Pulmonary artery endothelial cell (primary cell): Measurements from ENCODE around the gene SIAH1. TPM values are rescaled to one million over a fixed set of nuclear protein-coding genes. Genes with fewer than 3 reads are reported as not detected.
"Not testable (repeated sequence)": the region's sequence is repeated elsewhere in the genome, so short reads cannot be mapped to it uniquely, and the experiment has no call there.

Source experiments
- DNase-seq: peaks from one replicate; pipeline ENCODE4 v3.0.0-alpha.2; 2011; ENCODE audit warnings: low read depth, low spot score
- total RNA-seq: library from RNA; depleted of rRNA; stranded (reverse); fragments of >200 nt; gene quantifications from 2 replicates; pipeline ENCODE4 v1.2.3, GENCODE V29; 2014

The SIAH1 gene, protein sequence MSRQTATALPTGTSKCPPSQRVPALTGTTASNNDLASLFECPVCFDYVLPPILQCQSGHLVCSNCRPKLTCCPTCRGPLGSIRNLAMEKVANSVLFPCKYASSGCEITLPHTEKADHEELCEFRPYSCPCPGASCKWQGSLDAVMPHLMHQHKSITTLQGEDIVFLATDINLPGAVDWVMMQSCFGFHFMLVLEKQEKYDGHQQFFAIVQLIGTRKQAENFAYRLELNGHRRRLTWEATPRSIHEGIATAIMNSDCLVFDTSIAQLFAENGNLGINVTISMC
- 22.0 and 28.4 TPM in 2 replicates for total RNA-seq

DNA sequence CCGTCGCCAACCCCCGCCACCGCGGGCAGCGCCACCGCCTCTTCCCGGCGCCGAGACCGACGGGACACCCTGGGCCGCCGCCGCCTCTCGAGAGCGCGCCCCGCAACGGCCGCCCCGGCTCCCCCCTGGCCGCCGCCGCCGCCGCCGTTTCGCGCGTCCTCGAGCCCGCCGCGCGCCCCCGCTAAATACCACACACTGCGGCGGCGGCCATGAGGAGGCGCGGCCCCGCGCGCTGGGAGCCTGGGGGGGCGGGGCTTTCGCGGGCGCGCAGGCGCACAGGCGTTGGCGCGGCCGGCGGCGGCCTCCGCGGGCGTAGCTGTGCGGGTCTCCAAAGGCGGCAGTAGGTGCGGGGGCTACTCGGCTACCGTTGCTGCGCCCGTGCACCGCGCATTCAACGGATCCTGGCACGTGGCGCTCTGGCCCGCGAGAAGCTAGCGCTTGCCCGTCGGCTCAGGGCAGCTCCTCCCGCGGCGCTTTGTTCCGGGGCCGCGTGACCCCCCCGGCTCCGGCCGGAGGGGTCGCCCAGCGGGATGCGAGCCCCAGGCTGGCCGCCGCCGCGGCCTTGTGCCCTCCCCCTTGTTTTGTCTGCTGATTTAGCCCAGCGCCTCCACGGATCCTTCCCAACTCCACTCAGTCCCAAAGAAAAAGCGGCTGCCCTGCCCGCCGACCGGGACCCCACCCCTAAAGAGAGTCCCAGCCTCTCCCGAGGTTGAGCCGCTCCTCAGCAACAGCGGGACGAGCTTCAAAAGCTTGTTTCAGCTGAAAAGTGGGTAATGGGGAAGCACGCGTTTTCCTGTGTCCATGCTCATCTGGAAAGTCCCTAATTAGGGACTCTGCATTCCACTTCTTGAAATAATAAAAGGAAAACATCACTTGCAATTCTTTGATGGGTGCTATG lies at the start of gene SIAH1:
TSS of gene SIAH1 (minus strand) at position 161 of the 898 bp plus-strand sequence. CDS start 22,985 bp downstream, outside the sequence.
- DNase-seq, result no peak

DNA sequence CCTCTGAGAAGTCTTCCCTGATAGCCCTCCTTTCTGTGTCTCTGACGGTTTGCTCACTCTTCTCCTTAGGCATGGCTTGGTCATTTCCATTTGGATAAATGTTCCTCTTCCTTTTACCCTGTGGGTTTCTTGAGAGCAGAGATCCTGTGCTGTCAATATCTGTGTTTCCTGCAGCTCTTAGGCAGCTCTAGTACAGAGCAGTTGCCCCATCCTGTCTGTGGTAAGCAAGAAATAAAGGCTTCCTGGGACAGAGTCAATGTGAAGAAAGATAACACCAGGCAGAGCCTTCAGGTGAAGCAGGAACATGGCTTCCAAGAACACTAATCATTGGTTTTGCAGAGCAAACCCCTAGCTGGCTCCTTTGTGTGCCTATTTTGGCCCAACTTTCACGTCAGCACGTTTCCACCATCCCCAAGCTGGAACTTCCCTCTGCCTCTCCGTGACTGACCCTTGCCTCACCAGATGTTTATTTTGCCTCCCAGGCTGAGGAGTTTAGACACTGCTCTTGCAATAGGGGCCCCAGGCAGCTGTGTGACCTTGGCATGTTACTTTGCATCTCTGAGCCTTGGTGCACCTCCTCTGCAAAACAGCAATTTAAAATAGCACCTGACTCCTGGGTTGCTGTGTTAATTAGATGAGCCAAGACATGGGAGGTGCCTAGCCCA lies 49.6 kb upstream of the SIAH1 start:
- no peak for DNase-seq

DNA sequence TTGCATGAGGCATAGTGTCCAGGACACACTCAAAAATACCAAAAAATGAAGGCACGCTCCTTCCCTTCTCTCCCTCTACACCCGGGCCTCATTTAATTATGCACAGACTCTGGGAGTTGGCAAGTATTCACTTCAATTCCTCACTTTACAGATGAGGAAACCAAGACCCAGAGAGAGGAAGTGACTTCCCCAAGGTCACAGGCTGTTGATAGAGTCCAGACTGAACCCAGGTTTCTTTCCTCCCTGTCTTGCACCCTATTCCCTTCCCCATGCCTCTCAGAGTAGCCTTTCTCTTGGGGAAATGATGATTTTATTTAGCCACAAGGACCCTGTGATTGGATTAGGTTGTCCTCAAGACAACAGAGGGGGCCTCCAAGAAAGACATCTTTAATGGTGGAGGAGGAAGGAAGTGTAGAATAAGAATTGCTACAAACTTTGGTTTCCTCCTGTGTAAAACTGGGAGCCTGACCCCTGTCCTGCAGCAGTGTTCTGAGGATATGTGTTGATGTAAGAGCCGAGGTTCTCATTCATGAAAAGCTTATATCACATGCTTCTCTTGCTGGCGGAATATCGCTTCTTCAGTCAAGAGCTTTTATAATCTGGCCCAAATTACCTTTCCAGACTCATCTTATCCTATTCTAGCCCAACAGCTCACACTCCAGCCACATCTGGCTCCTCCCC lies 48.8 kb upstream of the SIAH1 start:
- DNase-seq, result no peak

DNA sequence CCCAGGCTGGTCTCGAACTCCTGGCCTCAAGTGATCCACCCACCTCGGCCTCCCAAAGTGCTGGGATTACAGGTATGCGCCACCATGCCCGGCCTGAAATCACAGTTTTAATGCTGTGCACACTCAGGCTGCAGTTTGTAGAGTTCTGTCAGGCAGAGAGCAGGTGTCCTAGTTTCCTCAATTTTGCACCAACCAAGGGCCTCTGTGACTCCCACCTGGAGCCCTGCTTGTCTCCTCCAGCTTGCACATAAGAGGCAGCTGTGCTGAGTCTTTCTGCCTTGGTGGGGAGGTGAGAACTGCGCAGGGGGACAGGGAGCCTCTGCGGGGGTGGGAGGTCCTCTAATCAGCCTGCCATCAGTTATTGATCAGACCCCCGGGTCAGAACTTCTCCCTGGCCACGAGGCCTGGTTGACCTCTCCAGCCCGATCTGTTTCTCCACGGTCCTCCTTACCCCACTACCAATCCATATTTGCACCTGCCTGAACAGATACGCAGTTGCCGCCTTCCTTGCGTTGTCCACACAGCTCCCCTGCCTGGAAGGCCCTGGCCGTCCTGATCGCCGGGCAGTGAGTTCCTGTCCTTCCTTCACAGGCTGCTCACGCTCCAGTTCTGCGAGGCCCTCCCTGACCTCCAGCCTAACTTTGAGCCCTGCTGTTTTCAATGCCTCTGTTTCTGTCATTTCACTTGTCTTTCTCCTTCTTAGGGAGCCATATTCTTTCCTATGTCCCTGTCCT lies 48.1 kb upstream of the SIAH1 start:
- no peak for DNase-seq

DNA sequence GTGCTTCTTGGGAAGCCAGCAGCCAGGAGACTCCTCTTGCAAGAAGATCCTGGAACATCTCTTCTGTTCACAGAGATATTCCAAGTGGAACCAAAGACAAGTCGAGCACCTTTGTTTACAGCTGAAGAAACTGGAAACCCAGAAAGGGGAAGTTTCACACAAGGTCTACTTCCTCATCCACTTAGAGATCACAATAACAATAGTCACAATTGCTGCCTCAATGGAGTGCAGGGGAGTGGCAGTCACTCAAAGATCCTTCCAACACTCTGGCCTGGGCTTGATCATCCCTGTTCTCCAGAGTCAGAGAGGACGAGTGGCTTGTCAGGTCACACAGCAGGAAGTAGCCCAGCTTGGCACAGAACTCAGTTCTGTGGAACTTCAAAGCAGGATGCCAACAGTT lies 46.9 kb upstream of the SIAH1 start:
- DNase-seq, result no peak

DNA sequence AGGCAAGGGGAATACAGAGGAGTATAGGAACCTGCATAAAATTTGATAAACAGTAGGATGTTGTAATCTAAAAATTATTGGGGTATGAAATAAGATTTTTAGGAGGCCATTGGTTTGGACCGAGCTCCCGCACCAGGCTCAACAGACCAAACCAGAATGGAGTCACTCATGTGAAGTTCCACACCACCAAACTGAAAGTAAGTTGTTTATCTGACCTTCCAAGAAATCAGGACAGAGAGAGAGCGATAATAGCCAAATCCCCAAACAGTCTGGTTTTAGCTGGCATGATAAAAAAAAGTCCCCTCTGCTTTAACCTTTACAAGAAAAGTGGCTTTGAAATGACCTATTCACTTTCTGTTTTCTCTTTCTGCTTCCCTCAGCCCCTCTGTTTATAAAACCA lies 45.7 kb upstream of the SIAH1 start:
- no peak for DNase-seq

DNA sequence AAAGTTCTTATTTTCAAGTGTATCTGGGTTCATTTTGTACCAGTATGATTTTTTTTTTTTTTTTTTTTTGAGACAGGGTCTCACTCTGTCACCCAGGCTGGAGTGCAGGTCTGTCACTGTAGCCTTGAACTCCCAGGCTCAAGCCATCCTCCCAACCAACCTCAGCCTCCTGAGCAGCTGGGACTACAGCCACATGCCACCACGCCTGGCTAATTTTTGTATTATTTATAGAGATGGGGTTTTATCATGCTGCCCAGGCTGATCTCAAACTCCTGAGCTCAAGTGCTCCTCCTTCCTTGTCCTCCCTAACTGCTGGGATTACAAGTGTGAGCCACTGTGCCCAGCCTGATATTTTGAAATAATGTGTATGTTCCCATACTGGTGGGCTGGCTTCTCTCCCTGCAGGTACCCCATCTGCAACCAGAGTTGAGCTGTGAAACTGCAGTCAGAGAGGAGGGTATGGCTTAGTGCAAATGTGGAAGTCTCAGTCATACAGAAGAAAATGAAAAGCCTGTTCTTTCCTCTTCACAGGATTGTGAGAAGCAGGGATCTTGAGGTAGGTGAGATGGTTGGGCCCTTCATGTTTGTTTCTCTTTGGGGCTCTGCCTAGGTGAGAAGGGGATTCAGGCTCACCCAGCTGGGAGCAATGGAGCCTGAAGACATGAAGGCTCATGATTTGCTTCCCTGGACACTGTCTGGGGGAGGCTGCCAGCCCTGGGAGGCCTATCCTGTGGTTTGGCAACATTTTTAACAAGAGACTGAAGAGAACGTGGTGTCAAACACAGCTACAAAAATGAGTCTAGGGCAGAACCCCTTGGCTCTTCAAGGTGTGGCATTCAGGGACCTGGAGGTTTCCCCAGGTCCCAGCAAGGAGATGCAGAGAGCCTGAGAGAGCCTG lies 41.3 kb upstream of the SIAH1 start:
- DNase-seq, result no peak

DNA sequence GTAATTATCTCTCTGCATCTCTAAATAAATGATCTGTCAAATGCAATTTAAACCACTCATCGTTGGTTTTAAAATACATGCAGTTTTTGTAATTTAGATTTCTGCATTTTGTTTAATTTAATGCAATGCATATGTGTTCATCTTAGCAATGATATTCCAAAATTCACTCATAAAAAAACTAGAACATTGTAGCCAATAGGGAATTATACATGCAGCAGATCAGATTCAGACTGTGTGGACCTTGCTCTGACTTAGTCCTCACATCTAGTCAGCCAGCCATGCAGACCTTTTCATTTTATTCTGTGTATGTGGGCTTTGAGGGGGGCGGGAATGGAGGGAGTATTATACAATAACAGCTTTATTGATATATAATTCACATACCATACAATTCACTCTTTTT lies 37.3 kb upstream of the SIAH1 start:
- no peak for DNase-seq

DNA sequence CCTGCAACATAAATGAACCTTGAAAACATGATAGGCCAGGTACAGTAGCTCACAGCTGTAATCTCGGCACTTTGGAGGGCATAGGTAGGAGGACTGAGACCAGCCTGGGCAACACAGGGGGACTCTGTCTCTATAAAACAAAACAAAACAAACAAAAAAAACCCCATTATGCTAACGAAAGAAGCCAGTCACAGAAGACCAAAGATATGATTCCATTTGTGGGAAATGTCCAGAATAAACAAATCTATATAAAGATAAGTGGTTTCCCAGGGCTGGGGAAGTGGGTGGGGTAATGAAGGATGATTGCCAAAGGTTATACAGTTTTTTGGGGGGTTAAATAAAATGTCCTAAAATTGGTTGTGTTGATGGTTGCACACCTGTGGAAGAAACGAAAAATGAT lies 36.5 kb upstream of the SIAH1 start:
- no peak for DNase-seq

DNA sequence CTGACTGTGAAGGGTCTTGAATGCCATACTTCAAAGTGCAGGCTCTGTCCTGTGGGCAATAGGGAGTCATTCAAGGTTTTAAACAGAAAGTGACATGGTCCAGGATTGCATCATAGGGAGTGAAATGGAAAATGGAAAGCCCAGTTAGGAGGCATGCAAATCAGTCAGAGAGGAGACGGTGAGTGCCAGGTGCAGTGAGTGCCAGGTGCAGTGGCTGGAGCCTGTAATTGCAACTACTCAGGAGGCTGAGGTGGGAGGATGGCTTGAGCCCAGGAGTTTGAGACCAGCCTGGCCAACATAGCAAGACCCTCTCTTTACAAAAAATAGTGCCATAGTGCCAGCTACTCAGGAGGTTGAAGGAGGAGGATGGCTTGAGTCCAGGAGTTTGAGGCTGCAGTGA lies 35.2 kb upstream of the SIAH1 start:
- DNase-seq, result no peak

DNA sequence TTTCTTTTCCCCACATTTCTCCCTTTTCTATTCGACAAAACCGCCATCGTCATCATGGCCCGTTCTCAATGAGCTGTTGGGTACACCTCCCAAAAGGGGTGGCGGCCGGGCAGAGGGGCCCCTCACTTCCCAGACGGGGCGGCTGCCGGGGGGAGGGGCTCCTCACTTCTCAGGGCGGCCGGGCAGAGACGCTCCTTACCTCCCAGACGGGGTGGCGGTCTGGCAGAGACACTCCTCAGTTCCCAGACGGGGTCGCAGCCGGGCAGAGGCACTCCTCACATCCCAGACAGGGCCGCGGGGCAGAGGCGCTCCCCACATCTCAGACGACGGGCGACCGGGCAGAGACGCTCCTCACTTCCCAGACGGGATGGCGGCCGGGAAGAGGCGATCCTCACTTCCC lies 31.4 kb upstream of the SIAH1 start:
- DNase-seq, result not testable (repeated sequence)

DNA sequence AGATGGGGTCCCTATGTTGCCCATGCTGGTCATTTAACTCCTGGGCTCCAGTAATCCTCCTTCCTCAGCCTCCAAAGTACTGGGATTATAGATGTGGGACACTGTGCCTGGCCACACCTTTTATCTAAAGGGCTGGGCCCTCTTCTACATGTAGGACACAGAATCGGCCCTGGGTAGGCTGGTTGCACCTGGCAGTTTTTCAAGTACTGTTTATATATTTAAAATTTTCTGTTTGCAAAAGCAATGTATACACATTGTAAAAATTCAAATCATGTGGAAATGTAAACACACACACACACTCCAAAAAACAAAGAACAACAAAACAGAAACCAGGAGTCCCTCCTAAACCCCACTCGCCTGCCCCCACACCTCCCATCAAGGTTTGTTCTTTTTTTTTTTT lies 28.1 kb upstream of the SIAH1 start:
- no peak for DNase-seq

DNA sequence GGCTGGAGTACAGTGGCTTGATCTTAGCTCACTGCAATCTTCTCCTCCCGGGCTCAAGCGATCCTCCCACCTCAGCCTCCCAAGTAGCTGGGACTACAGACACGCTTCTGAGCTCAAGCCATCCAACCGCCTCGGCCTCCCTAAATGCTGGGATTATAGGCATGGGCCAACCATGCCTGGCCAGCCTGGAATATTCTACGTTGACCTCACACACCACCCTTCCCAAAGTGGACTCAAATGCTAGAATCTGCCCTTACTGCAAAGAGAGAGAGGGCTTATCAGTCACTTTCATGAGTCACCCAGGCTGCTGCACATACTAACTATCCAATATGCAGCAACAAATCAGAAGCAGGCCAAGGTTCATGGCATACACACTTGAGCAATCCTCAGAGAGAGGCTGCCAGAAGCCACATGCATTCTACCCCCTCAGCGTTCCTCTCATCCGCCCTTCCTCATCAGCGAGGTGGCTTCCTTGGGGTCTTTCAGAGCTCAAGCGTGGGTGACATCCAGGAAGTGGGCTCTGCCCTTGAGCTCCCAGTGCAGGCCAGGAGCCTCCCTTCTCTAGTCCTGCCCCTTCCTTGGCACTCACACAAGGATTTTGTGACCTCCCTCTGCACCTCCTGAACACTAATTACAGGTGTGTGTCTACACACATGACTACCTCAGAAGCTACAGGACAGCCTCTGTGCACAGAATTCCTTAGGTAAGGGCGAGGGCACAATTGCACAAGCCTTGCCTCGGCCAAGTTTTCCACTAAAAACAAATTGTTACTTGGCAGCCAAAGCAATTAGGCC lies 24.8 kb upstream of the SIAH1 start:
- DNase-seq, result no peak

DNA sequence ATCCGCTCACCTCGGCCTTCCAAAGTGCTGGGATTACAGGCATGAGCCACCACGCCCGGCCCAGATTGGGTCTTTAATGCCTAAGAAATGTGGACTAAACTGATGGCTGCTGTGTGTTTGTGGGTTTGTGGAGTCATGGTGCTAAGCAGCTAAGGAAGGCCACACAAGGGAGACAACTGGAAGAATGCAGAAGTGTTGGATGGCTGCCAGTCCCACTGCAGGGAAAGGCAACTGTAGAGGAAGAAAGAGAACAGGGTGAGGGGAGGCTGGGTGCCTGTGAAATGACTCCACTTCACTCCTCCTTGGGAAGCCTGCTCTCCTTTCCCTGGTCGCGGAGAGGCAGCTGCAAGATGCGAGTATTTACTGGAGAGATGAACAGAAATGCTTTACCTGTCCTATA lies 23.5 kb upstream of the SIAH1 start:
- DNase-seq, result no peak

DNA sequence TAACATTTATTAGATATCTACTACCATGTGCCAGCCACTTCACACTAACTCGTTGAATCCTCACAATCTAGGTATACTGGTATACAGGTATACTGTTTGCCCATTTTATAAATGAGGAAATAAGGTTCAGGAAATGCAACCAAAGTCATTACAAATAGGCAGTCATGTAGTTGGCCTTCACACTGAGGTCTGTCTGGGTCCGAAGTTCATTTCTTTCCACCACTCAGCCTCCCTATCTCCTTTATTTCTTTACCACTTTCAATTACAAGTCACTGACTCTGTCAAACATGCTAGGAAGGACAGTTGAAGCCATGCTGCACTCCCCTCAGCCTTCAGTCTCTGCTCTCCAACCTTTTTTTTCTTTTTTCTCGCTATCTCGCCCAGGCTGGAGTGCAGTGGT lies 20.7 kb upstream of the SIAH1 start:
- DNase-seq, result no peak

DNA sequence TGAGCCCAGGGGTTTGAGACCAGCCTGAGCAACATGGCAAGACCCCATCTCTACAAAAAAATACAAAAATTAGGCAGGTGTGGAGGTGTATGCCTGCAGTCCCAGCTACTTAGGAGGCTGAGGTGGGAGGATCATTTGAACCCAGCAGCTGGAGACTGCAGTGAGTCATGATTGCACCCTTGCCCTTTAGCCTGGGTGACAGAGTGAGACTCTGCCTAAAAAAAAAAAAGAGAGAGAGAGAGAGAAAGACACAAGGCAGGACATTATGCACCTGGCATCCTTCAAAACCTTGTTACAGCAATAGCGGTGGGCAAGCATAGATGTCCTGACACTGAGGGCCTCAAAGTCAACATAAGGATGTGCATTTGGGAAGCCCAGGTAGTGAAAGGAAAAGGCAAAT lies 19.9 kb upstream of the SIAH1 start:
- no peak for DNase-seq

DNA sequence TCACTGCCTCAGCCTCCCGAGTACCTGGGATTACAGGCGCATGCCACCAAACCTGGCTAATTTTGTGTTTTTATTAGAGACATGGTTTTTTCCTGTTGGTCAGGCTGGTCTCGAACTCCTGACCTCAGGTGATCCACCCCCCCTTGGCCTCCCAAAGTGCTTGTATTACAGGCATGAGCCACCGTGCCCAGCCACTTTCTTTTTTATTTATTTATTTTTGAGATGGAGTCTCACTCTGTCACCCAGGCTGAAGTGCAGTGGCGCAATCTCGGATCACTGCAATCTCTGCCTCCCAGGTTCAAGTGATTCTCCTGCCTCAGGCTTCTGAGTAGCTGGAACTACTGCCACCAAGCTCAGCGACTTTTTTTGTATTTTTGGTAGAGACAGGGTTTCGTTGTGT lies 17.3 kb upstream of the SIAH1 start:
- DNase-seq, result not testable (repeated sequence)

DNA sequence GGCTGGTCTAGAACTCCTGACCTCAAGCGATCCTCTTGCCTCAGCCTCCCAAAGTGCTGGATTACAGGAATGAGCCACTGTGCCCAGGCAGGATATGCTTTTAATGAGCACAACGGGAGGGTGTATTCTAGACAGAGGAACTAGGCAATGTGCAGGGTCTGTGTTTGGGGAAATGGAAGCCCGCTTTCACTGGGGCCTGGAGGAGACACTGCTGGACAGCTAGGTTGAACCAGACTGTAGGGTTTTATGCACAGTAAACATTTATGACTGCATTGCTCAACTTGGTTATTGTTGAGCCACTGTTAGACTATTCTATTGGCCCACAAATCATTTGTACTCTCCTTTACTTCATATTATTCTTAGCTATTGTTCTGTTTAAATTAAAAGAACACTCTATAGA lies 10.2 kb upstream of the SIAH1 start:
- no peak for DNase-seq

DNA sequence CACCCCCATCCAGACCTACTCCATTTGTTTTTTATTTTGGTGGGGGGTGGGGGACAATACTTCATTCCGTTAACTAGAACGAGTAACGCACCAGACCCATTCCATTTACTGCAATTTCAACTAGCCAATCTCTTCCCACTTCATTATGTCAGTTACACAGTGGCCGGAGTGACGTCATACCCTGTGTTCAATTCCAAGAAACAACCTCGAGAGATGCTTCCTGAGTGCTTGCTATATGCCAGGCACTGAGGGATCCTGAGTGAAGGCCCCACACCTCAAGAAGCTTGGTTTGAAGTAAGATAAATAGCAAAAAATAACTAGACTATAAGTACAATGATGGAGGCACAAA lies 9.1 kb upstream of the SIAH1 start:
- DNase-seq, result no peak
